T-cell (primary cell): ENCODE measurements around the gene SYNGR4. TPM values are rescaled to one million over a fixed set of nuclear protein-coding genes. Genes with fewer than 3 reads are reported as not detected.
A peak's percentile ranks its signal among the peaks of the same experiment; 100 is the strongest.

Source experiments
- ATAC-seq, 4 experiments: fragments of 200-7000 bp in 3 of 4; fragments of 150-1000 bp in 1 of 4; cut with Tn5 transposase; replicated peaks in 1 of 4; 1 replicate in 3 of 4; 2 replicates in 1 of 4; pipeline ENCODE4 v1.10.0; 2021; ENCODE audit warnings: moderate library complexity in 3 of 4, mild to moderate bottlenecking in 2 of 4, moderate number of reproducible peaks in 1 of 4
- CTCF ChIA-PET, 2 donors: fragments of 300-600 bp; sonication (Branson Sonifier 250); formaldehyde crosslinking; loops; one replicate each; lab custom pipeline; 2022; ENCODE audit warnings: antibody characterized with exemption in 2 of 2; lab: Charles Lee
- POLR2A ChIA-PET, 2 donors: fragments of 300-600 bp; sonication (Branson Sonifier 250); formaldehyde crosslinking; loops; one replicate each; lab custom pipeline; 2022; ENCODE audit warnings: antibody characterized with exemption in 2 of 2; lab: Charles Lee
- DNase-seq, 35 experiments: peaks; one replicate each; pipeline versions ENCODE4 v3.0.0 to v3.0.0-alpha.2; 2013 to 2023
- H3K27ac ChIP-seq: one replicate; pipeline ENCODE4 v1.5.1; 2013; ENCODE audit warnings: low read length
- H3K27me3 ChIP-seq, 2 experiments: replicated peaks in 1 of 2; 1 replicate in 1 of 2; 2 replicates in 1 of 2; pipeline versions ENCODE4 v1.6.1 to v1.7.0; 2013; ENCODE audit warnings: low read length in 1 of 2, mixed read lengths in 1 of 2; ENCODE audit not compliant: control insufficient read depth in 2 of 2, insufficient read depth in 2 of 2; ENCODE audit errors: extremely low read depth in 1 of 2
- H3K36me3 ChIP-seq, 2 donors: 1 replicate in 1 of 2; 2 replicates in 1 of 2; pipeline versions ENCODE4 v1.6.1 to v1.7.0; 2013; ENCODE audit warnings: low read length in 1 of 2; ENCODE audit not compliant: control insufficient read depth in 2 of 2, insufficient read depth in 1 of 2; ENCODE audit errors: extremely low read depth in 1 of 2
- H3K4me1 ChIP-seq, 2 experiments: 1 replicate in 1 of 2; 2 replicates in 1 of 2; pipeline versions ENCODE4 v1.6.1 to v1.7.0; 2013; ENCODE audit warnings: low read length in 2 of 2, mixed read lengths in 1 of 2; ENCODE audit not compliant: insufficient read depth in 2 of 2, control insufficient read depth in 1 of 2; ENCODE audit errors: extremely low read depth in 1 of 2
- H3K4me3 ChIP-seq, 2 donors: 1 replicate in 1 of 2; 2 replicates in 1 of 2; pipeline versions ENCODE4 v1.5.1 to v1.7.0; 2013; ENCODE audit warnings: mild to moderate bottlenecking in 2 of 2, low read length in 1 of 2, moderate library complexity in 1 of 2; ENCODE audit not compliant: control insufficient read depth in 1 of 2; ENCODE audit errors: extremely low read depth in 1 of 2
- H3K9me3 ChIP-seq: 2 replicates; pipeline ENCODE4 v1.7.0; 2013
- H3K27ac Mint-ChIP-seq, 2 donors: one replicate each; pipeline ENCODE4 v1.8.0; 2020 to 2021; ENCODE audit warnings: mild to moderate bottlenecking in 2 of 2, mixed read lengths in 2 of 2
- H3K27me3 Mint-ChIP-seq, 2 donors: one replicate each; pipeline ENCODE4 v1.8.0; 2021 to 2022; ENCODE audit warnings: mixed read lengths in 2 of 2
- H3K36me3 Mint-ChIP-seq: one replicate; pipeline ENCODE4 v1.8.0; 2021; ENCODE audit warnings: mixed read lengths
- H3K4me1 Mint-ChIP-seq, 3 donors: one replicate each; pipeline ENCODE4 v1.8.0; 2020 to 2022; ENCODE audit warnings: mixed read lengths in 3 of 3, mild to moderate bottlenecking in 1 of 3
- H3K4me3 Mint-ChIP-seq, 3 donors: one replicate each; pipeline ENCODE4 v1.8.0; 2020 to 2022; ENCODE audit warnings: mild to moderate bottlenecking in 3 of 3, mixed read lengths in 3 of 3, moderate library complexity in 3 of 3
- H3K9me3 Mint-ChIP-seq, 3 donors: one replicate each; pipeline ENCODE4 v1.8.0; 2020 to 2022; ENCODE audit warnings: mixed read lengths in 3 of 3
- WGBS: methylation state at CpG from one replicate; pipeline ENCODE4 v1.1.5; 2013; ENCODE audit warnings: missing lambda C conversion rate; ENCODE audit not compliant: insufficient coverage; 5-methylcytosine and 5-hydroxymethylcytosine counted together
- total RNA-seq, 35 experiments: library from RNA in 6 of 35; stranded (reverse) in 6 of 35; fragments of 120-200 nt in 1 of 35; gene quantifications; one replicate each; pipeline versions ENCODE4 v1.2.1 to v1.2.4 and lab custom pipeline; 2013 to 2026

The SYNGR4 gene
- total RNA-seq, 5 donors from 2014 or later (not counting 1 experiment from before 2014, with no cell fraction given), result not detected

- ChIA-PET CTCF (interaction anchor here in 1 of 2 donors (0.6 kb wide), 2 partner anchors 8 to 35 kb away, joined by 3 to 5 read pairs; no protein-coding TSS in a partner anchor), POLR2A (interaction anchor here in 1 of 2 donors (0.7 kb wide), 1 partner anchor 12 kb away, joined by 7 read pairs; no protein-coding TSS in a partner anchor)
- ATAC-seq, result no peak
- Mint-ChIP-seq H3K9me3 (peaks cover 0 to 6% (median 0%) of the 10 kb centered on the region in 3 donors), H3K4me1 (peaks cover 39 to 55% (median 50%) of the 10 kb centered on the region in 3 donors), H3K4me3 (peak overlapping the region in 2 of 3 donors; percentile 13 to 56), H3K36me3 (no peaks in the 10 kb centered on the region), H3K27ac (no peak overlapping the region), H3K27me3 (peaks cover 27 to 35% of the 10 kb centered on the region in 2 donors)
- H3K36me3 ChIP-seq, result no peaks in the 10 kb centered on the region
- 22% methylated on average over 6 of the region's 9 CpGs for WGBS
- H3K4me1 ChIP-seq, result peaks cover 5 to 72% of the 10 kb centered on the region in 2 experiments
- no peak overlapping the region for H3K27ac ChIP-seq
- no peaks in the 10 kb centered on the region for H3K9me3 ChIP-seq
- peaks cover 2 to 53% of the 10 kb centered on the region in 2 experiments for H3K27me3 ChIP-seq
- H3K4me3 ChIP-seq, result no peak overlapping the region
- peak in 1 of 35 experiments; percentile 21 for DNase-seq
These were observed 31.3 kb downstream of the SYNGR4 start for GRCh38 chr19:48395499-48395898.

GRCh38 chr19:48396016-48396823 lies 32.1 kb downstream of the SYNGR4 start:
- CTCF ChIA-PET, result no interaction called here

GRCh38 chr19:48396824-48397176 lies 32.6 kb downstream of the SYNGR4 start:
- peaks cover 2 to 53% of the 10 kb centered on the region in 2 experiments for H3K27me3 ChIP-seq
- H3K36me3 ChIP-seq, result no peaks in the 10 kb centered on the region
- Mint-ChIP-seq H3K4me1 (peaks cover 35 to 47% (median 46%) of the 10 kb centered on the region in 3 donors), H3K27ac (no peak overlapping the region), H3K9me3 (peaks cover 0 to 6% (median 0%) of the 10 kb centered on the region in 3 donors), H3K36me3 (no peaks in the 10 kb centered on the region), H3K27me3 (peaks cover 27 to 35% of the 10 kb centered on the region in 2 donors), H3K4me3 (peak overlapping the region in 1 of 3 donors; percentile 56)
- WGBS, result 100% methylated on average over 1 of the region's 2 CpGs
- H3K4me3 ChIP-seq, result no peak overlapping the region
- H3K9me3 ChIP-seq, result no peaks in the 10 kb centered on the region
- ChIA-PET POLR2A (no interaction called here), CTCF (no interaction called here)
- H3K4me1 ChIP-seq, result peaks cover 2 to 59% of the 10 kb centered on the region in 2 experiments
- H3K27ac ChIP-seq, result no peak overlapping the region
- no peak for ATAC-seq
- DNase-seq, result no peak

More at GRCh38 chr19:48396016-48396823, 32.1 kb downstream of the SYNGR4 start:
- 65% methylated on average over 22 of the region's 24 CpGs for WGBS
- Histone ChIP-seq H3K27me3 (peaks cover 2 to 53% of the 10 kb centered on the region in 2 experiments), H3K4me3 (no peak overlapping the region), H3K27ac (no peak overlapping the region), H3K36me3 (no peaks in the 10 kb centered on the region), H3K4me1 (peaks cover 5 to 65% of the 10 kb centered on the region in 2 experiments), H3K9me3 (no peaks in the 10 kb centered on the region)
- peaks cover 0 to 6% (median 0%) of the 10 kb centered on the region in 3 donors for H3K9me3 Mint-ChIP-seq
- H3K27ac Mint-ChIP-seq, result no peak overlapping the region
- POLR2A ChIA-PET, result no interaction called here
- H3K4me1 Mint-ChIP-seq, result peaks cover 39 to 51% (median 50%) of the 10 kb centered on the region in 3 donors
- H3K4me3 Mint-ChIP-seq, result peak overlapping the region in 1 of 3 donors; percentile 56
- H3K36me3 Mint-ChIP-seq, result no peaks in the 10 kb centered on the region
- DNase-seq (no peak), ATAC-seq (no peak)
- peaks cover 27 to 35% of the 10 kb centered on the region in 2 donors for H3K27me3 Mint-ChIP-seq

- DNase-seq, result no peak
- Histone ChIP-seq H3K4me1 (peaks cover 2 to 54% of the 10 kb centered on the region in 2 experiments), H3K27me3 (peaks cover 2 to 51% of the 10 kb centered on the region in 2 experiments), H3K36me3 (no peaks in the 10 kb centered on the region), H3K4me3 (peak overlapping the region; percentile 29 to 44), H3K27ac (no peak overlapping the region), H3K9me3 (no peaks in the 10 kb centered on the region)
- H3K27me3 Mint-ChIP-seq, result peaks cover 27 to 35% of the 10 kb centered on the region in 2 donors
- no peaks in the 10 kb centered on the region for H3K36me3 Mint-ChIP-seq
- peaks cover 36 to 45% (median 42%) of the 10 kb centered on the region in 3 donors for H3K4me1 Mint-ChIP-seq
- H3K4me3 Mint-ChIP-seq, result peak overlapping the region; percentile 80 to 97 (median 87)
- ChIA-PET POLR2A (no interaction called here), CTCF (no interaction called here)
- 59% methylated on average over 21 of the region's 22 CpGs for WGBS
- peaks cover 0 to 6% (median 0%) of the 10 kb centered on the region in 3 donors for H3K9me3 Mint-ChIP-seq
- peak overlapping the region; percentile 79 to 82 for H3K27ac Mint-ChIP-seq
- no peak for ATAC-seq
These were observed 33.3 kb downstream of the SYNGR4 start for GRCh38 chr19:48397263-48398101.

- H3K27me3 ChIP-seq, result peaks cover 2 to 46% of the 10 kb centered on the region in 2 experiments
- Mint-ChIP-seq H3K27me3 (peaks cover 27 to 35% of the 10 kb centered on the region in 2 donors), H3K9me3 (peaks cover 0 to 6% (median 0%) of the 10 kb centered on the region in 3 donors), H3K36me3 (no peaks in the 10 kb centered on the region), H3K4me3 (peak overlapping the region; percentile 80 to 97 (median 87)), H3K4me1 (peaks cover 34 to 40% (median 39%) of the 10 kb centered on the region in 3 donors), H3K27ac (peak overlapping the region; percentile 79 to 82)
- no peak overlapping the region for H3K27ac ChIP-seq
- no peaks in the 10 kb centered on the region for H3K9me3 ChIP-seq
- H3K4me1 ChIP-seq, result peaks cover 2 to 54% of the 10 kb centered on the region in 2 experiments
- WGBS, result 3% methylated on average over 17 of the region's 17 CpGs
- H3K4me3 ChIP-seq, result peak overlapping the region; percentile 29 to 44
- no peak for ATAC-seq
- ChIA-PET POLR2A (no interaction called here), CTCF (no interaction called here)
- H3K36me3 ChIP-seq, result no peaks in the 10 kb centered on the region
- DNase-seq, result no peak
These were observed 33.9 kb downstream of the SYNGR4 start for GRCh38 chr19:48398102-48398374.
